HEK293 (cell line): ENCODE results near the gene CHRNA1.

Source experiments
- CTCF ChIP-seq: fragments of 450-650 bp; formaldehyde crosslinking; IDR thresholded peaks from 2 replicates; pipeline ENCODE4 v1.5.1; 2016; ENCODE audit warnings: missing biosample characterization, missing genetic modification characterization
- KLF16 ChIP-seq: fragments of 450-650 bp; formaldehyde crosslinking; IDR thresholded peaks from 2 replicates; pipeline ENCODE4 v1.5.1; 2017; ENCODE audit warnings: missing biosample characterization, missing genetic modification characterization
- ZNF221 ChIP-seq: fragments of 450-650 bp; formaldehyde crosslinking; IDR thresholded peaks from 2 replicates; pipeline ENCODE4 v1.5.1; 2017; ENCODE audit warnings: missing biosample characterization, missing genetic modification characterization, borderline replicate concordance
- ZNF280D ChIP-seq: fragments of 450-650 bp; formaldehyde crosslinking; IDR thresholded peaks from 2 replicates; pipeline ENCODE4 v1.5.1; 2016; ENCODE audit warnings: missing biosample characterization, missing genetic modification characterization
- ZNF701 ChIP-seq: fragments of 450-650 bp; formaldehyde crosslinking; IDR thresholded peaks from 2 replicates; pipeline ENCODE4 v1.5.1; 2016; ENCODE audit warnings: missing biosample characterization, missing genetic modification characterization
- ZNF747 ChIP-seq: fragments of 450-650 bp; formaldehyde crosslinking; IDR thresholded peaks from 2 replicates; pipeline ENCODE4 v1.5.1; 2016; ENCODE audit warnings: missing biosample characterization, missing genetic modification characterization

- TF ChIP-seq ZNF747 (tag by site-specific recombination) = no peak
- no peak for TF ChIP-seq CTCF (tag by site-specific recombination)
- TF ChIP-seq ZNF221 (tag by site-specific recombination) = no peak
- no peak for TF ChIP-seq ZNF701 (tag by site-specific recombination)
- TF ChIP-seq KLF16 (tag by site-specific recombination) = no peak
- TF ChIP-seq ZNF280D (tag by site-specific recombination) = no peak
Observed at GRCh38 chr2:174719016-174719415, 45.3 kb downstream of the CHRNA1 start.
